GM12801 (cell line): Measurements from ENCODE around the gene CRYBB1.

Experiments
- TF ChIP-seq, protein P1 (sequence below): IDR thresholded peaks from one replicate; pipeline ENCODE4 v1.5.1; 2011; ENCODE audit warnings: control low read depth; ENCODE audit not compliant: insufficient read length; ENCODE audit errors: extremely low read depth

The CRYBB1 gene

GRCh38 chr22:26619510-26619909 is 1.7 kb upstream of the CRYBB1 start:
- TF ChIP-seq, protein P1, sequence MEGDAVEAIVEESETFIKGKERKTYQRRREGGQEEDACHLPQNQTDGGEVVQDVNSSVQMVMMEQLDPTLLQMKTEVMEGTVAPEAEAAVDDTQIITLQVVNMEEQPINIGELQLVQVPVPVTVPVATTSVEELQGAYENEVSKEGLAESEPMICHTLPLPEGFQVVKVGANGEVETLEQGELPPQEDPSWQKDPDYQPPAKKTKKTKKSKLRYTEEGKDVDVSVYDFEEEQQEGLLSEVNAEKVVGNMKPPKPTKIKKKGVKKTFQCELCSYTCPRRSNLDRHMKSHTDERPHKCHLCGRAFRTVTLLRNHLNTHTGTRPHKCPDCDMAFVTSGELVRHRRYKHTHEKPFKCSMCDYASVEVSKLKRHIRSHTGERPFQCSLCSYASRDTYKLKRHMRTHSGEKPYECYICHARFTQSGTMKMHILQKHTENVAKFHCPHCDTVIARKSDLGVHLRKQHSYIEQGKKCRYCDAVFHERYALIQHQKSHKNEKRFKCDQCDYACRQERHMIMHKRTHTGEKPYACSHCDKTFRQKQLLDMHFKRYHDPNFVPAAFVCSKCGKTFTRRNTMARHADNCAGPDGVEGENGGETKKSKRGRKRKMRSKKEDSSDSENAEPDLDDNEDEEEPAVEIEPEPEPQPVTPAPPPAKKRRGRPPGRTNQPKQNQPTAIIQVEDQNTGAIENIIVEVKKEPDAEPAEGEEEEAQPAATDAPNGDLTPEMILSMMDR, result no peak

GRCh38 chr22:26618455-26618854 is 628 bp upstream of the CRYBB1 start:
- TF ChIP-seq, protein P1, result no peak

- TF ChIP-seq, protein P1, result no peak
These were observed 1.2 kb downstream of the CRYBB1 start for GRCh38 chr22:26616650-26617049.

DNA sequence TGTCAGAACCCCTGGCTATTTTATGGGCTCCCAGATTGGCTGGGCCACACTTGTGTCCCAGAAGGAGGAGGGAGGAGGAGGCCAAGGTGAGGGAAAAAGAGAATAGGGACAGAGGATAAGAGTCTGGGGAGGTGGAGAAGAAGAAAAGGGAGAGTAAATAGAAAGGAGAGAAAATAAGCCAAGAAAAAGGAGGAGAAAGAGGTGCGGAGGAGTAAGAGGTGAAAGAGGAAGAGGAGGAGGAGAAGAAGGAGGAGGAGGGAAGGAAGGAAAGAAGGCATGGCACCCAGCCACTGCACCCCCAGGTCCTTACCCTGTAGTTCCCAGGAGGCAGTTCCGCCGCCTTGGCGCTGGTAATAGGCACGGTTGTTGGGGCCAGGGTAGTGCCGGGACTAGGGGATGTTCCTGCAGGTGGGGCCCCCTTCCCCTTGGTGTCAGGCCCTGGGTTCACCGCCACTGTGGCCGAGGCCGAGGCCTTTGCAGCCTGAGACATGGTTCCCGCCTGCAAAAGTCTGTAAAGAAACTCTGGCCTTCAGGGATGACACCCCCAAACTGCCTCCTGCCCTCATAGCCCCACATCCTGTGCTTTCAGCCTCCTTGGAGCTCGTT is 1.9 kb downstream of the CRYBB1 start:
- TF ChIP-seq, protein P1, result no peak

DNA sequence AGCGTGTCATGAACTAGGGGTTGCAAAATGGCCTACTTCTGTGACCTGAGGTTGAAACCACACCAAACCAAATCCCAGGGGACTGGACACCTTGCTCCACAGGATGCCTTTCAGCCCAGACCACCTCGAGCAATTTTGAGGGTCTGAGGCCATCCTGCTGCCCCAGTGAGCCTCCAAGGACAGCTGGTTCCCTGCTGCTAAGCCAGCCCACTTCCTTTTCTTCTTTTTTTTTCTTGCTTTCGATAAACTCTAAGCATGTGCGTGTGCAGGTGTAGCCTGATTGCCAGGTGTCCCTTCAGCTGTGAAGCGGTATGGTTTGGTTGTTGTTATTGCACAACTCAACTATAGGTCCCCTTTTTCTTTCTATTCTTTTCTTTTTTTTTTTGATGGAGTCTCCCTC is 2.7 kb downstream of the CRYBB1 start:
- TF ChIP-seq, protein P1, result no peak

GRCh38 chr22:26614322-26614721 is 3.5 kb downstream of the CRYBB1 start:
- TF ChIP-seq, protein P1, result no peak

GRCh38 chr22:26612652-26613051 is 5.2 kb downstream of the CRYBB1 start:
- TF ChIP-seq, protein P1, result no peak

DNA sequence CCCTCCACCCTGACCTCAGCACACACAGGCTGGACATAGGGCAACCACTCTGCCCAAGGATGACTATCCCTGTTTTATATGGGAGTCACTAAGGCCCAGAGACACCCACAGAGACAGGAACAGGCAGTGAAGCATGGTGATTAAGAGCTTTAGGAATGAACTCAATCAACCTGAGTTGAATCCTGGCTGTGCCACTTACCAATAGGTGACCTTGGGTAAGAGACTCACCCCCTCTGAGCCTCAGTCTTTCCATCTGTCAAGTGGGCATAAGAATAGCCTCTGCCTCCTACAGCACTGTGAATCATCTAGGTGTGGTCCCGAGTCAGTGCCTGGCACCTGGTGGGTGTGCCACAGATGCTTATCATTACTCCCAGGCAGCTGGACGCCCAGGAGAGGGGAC is 6.8 kb downstream of the CRYBB1 start:
- TF ChIP-seq, protein P1, result no peak
